NCI-H526 treated with DMSO at 0.1 percent for 48 hours (cell line): ENCODE data around the gene EDC4.
"Not testable (repeated sequence)": the region's sequence is repeated elsewhere in the genome, so short reads cannot be mapped to it uniquely, and the experiment has no call there.

Source experiments
- DNase-seq: peaks from one replicate; lab custom pipeline; 2025; lab: John Stamatoyannopoulos, UW

EDC4 gene

GRCh38 chr16:67847064-67847861, 25.6 kb upstream of the EDC4 start, which contains the start of gene CENPT:
Gene CENPT, minus strand, starts transcription at chr16:67847693. Its CDS starts 13,834 bp downstream, at chr16:67833859.
- no peak for DNase-seq

GRCh38 chr16:67848118-67848517, 24.7 kb upstream of the EDC4 start:
- DNase-seq = no peak

- DNase-seq = no peak
Measured at GRCh38 chr16:67853670-67854069, 19.2 kb upstream of the EDC4 start.

- no peak for DNase-seq
Measured at GRCh38 chr16:67855789-67856188, 17.1 kb upstream of the EDC4 start.

- DNase-seq = no peak
Measured at GRCh38 chr16:67856927-67857546, 15.8 kb upstream of the EDC4 start.

GRCh38 chr16:67857547-67858233, 15.2 kb upstream of the EDC4 start:
- DNase-seq = no peak

GRCh38 chr16:67858500-67858899, 14.4 kb upstream of the EDC4 start:
- DNase-seq = no peak

GRCh38 chr16:67860589-67861398, 12.1 kb upstream of the EDC4 start:
- DNase-seq = no peak

GRCh38 chr16:67861877-67862276, 11.0 kb upstream of the EDC4 start:
- DNase-seq = no peak

GRCh38 chr16:67862623-67863583, 9.9 kb upstream of the EDC4 start:
- no peak for DNase-seq

GRCh38 chr16:67864044-67864443, 8.8 kb upstream of the EDC4 start:
- DNase-seq = not testable (repeated sequence)

- DNase-seq = no peak
Measured at GRCh38 chr16:67864594-67864993, 8.3 kb upstream of the EDC4 start.

- no peak for DNase-seq
Measured at GRCh38 chr16:67865318-67865717, 7.5 kb upstream of the EDC4 start.

GRCh38 chr16:67868290-67868689, 4.6 kb upstream of the EDC4 start:
- no peak for DNase-seq

GRCh38 chr16:67869653-67870052, 3.2 kb upstream of the EDC4 start:
- no peak for DNase-seq

GRCh38 chr16:67871256-67871655, 1.6 kb upstream of the EDC4 start:
- no peak for DNase-seq

GRCh38 chr16:67872131-67872630, 671 bp upstream of the EDC4 start:
- DNase-seq = no peak

GRCh38 chr16:67873435-67874370, 851 bp downstream of the EDC4 start:
- no peak for DNase-seq

- no peak for DNase-seq
Measured at GRCh38 chr16:67874372-67874771, 1.5 kb downstream of the EDC4 start.

- DNase-seq = no peak
Measured at GRCh38 chr16:67877064-67877463, 4.2 kb downstream of the EDC4 start.
